KMS-11 (cell line): Measurements from ENCODE around the gene CASP14.
"Not testable (repeated sequence)": the region's sequence is repeated elsewhere in the genome, so short reads cannot be mapped to it uniquely, and the experiment has no call there.

Experiments used
- H2AFZ ChIP-seq: fragments of 200-600 bp; sonication (generic); 2 replicates; pipeline ENCODE4 v1.6.1; 2016; ENCODE audit warnings: antibody characterized with exemption, mixed run types, low read depth
- H3K27ac ChIP-seq: fragments of 200-600 bp; sonication (generic); 2 replicates; pipeline ENCODE4 v1.6.1; 2016; ENCODE audit warnings: mild to moderate bottlenecking, mixed run types
- H3K27me3 ChIP-seq: fragments of 200-600 bp; sonication (generic); 2 replicates; pipeline ENCODE4 v1.6.1; 2017; ENCODE audit warnings: mild to moderate bottlenecking, low read depth, mixed run types, moderate library complexity; ENCODE audit not compliant: insufficient read depth
- H3K36me3 ChIP-seq: fragments of 200-600 bp; sonication (generic); 2 replicates; pipeline ENCODE4 v1.6.1; 2017; ENCODE audit warnings: mild to moderate bottlenecking, mixed run types; ENCODE audit not compliant: insufficient read depth
- H3K4me1 ChIP-seq: fragments of 200-600 bp; sonication (generic); 2 replicates; pipeline ENCODE4 v1.6.1; 2016; ENCODE audit warnings: mild to moderate bottlenecking, low read depth, mixed run types; ENCODE audit not compliant: poor library complexity, severe bottlenecking
- H3K4me2 ChIP-seq: fragments of 200-600 bp; sonication (generic); 2 replicates; pipeline ENCODE4 v1.7.0; 2016; ENCODE audit warnings: mild to moderate bottlenecking, mixed run types
- H3K4me3 ChIP-seq: fragments of 200-600 bp; sonication (generic); IDR thresholded peaks from 2 replicates; pipeline ENCODE4 v1.6.1; 2017; ENCODE audit warnings: low read depth, low read length, mixed read lengths; ENCODE audit not compliant: insufficient read depth
- H3K79me2 ChIP-seq: fragments of 200-600 bp; sonication (generic); 2 replicates; pipeline ENCODE4 v1.6.1; 2016; ENCODE audit warnings: low read depth, mixed run types; ENCODE audit not compliant: insufficient read depth
- H3K9ac ChIP-seq: fragments of 200-600 bp; sonication (generic); 2 replicates; pipeline ENCODE4 v1.6.1; 2016; ENCODE audit warnings: mild to moderate bottlenecking, mixed run types
- H4K20me1 ChIP-seq: fragments of 200-600 bp; sonication (generic); 2 replicates; pipeline ENCODE4 v1.6.1; 2016; ENCODE audit warnings: mild to moderate bottlenecking, mixed run types; ENCODE audit not compliant: insufficient read depth
- TF ChIP-seq, protein P1 (sequence below): fragments of 200-600 bp; sonication (generic); conservative IDR thresholded peaks from 2 replicates; pipeline ENCODE4 v1.6.1; 2017; ENCODE audit warnings: low read depth, mild to moderate bottlenecking, antibody characterized with exemption, low read length, moderate library complexity, mixed read lengths

The CASP14 gene

DNA sequence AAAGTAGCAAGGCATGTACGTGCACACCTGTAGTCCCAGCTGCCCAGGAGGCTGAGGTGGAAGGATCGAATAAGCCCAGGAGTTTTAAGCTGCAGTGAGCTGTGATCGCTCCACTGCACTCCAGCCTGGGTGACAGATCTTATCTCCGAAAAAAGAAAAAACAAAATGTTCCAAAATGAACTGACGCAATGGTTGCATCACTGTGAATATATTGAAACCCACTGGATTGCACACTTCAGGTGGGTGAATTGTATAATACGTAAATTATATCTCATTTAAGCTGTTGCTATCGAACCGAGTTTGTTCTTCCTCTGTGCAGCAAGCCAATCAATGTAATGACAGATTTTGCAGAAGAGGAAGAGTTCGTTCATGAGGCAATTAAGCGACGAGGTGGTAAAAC, 1.6 kb upstream of the CASP14 start:
- Histone ChIP-seq H3K27ac (no peak overlapping the region), H3K79me2 (no peaks in the 10 kb centered on the region), H2AFZ (no peak overlapping the region), H3K4me2 (no peak overlapping the region), H3K4me1 (no peaks in the 10 kb centered on the region), H3K4me3 (no peak overlapping the region), H3K36me3 (no peaks in the 10 kb centered on the region), H3K27me3 (peaks cover 3% of the 10 kb centered on the region; the same call in 1 of the 2 replicates), H4K20me1 (no peaks in the 10 kb centered on the region), H3K9ac (no peak overlapping the region)
- TF ChIP-seq, protein P1, sequence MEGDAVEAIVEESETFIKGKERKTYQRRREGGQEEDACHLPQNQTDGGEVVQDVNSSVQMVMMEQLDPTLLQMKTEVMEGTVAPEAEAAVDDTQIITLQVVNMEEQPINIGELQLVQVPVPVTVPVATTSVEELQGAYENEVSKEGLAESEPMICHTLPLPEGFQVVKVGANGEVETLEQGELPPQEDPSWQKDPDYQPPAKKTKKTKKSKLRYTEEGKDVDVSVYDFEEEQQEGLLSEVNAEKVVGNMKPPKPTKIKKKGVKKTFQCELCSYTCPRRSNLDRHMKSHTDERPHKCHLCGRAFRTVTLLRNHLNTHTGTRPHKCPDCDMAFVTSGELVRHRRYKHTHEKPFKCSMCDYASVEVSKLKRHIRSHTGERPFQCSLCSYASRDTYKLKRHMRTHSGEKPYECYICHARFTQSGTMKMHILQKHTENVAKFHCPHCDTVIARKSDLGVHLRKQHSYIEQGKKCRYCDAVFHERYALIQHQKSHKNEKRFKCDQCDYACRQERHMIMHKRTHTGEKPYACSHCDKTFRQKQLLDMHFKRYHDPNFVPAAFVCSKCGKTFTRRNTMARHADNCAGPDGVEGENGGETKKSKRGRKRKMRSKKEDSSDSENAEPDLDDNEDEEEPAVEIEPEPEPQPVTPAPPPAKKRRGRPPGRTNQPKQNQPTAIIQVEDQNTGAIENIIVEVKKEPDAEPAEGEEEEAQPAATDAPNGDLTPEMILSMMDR = no peak

DNA sequence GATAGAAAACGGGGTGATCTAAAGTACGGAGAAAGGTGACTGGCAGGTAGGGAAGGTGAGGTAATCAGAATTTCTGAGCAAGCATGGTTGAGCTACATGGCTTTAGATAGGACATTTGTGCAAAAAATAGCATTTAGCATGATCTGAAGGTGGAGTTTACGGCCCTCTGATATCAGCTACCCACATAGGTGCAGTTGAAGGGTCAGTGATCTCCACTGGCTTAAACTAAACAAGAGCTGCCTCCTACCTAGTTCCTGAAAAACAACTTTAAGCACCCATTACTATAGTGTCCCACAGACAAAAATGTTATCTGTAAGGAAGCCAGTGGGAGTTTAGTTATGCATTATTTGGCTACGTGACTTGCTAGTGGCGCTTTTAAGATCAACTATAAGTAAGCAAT, 1.2 kb upstream of the CASP14 start:
- H3K4me1 ChIP-seq = no peaks in the 10 kb centered on the region
- H3K36me3 ChIP-seq = no peaks in the 10 kb centered on the region
- H3K4me2 ChIP-seq = no peak overlapping the region
- H3K79me2 ChIP-seq = no peaks in the 10 kb centered on the region
- H3K27ac ChIP-seq = no peak overlapping the region
- no peaks in the 10 kb centered on the region for H4K20me1 ChIP-seq
- H3K9ac ChIP-seq = no peak overlapping the region
- no peaks in the 10 kb centered on the region; the same call in 1 of the 2 replicates for H3K27me3 ChIP-seq
- no peak overlapping the region for H3K4me3 ChIP-seq
- TF ChIP-seq, protein P1 = no peak
- H2AFZ ChIP-seq = no peak overlapping the region

- H3K4me3 ChIP-seq = no peak overlapping the region
- peaks cover 3% of the 10 kb centered on the region; the same call in 1 of the 2 replicates for H3K27me3 ChIP-seq
- H3K4me1 ChIP-seq = no peaks in the 10 kb centered on the region
- TF ChIP-seq, protein P1 = no peak
- H2AFZ ChIP-seq = no peak overlapping the region
- H3K79me2 ChIP-seq = no peaks in the 10 kb centered on the region
- no peak overlapping the region for H3K27ac ChIP-seq
- H4K20me1 ChIP-seq = no peaks in the 10 kb centered on the region
- no peak overlapping the region for H3K9ac ChIP-seq
- no peak overlapping the region for H3K4me2 ChIP-seq
- H3K36me3 ChIP-seq = no peaks in the 10 kb centered on the region
Measured at GRCh38 chr19:15050639-15051038, 1.4 kb downstream of the CASP14 start.

- H3K79me2 ChIP-seq = no peaks in the 10 kb centered on the region
- H3K9ac ChIP-seq = no peak overlapping the region
- TF ChIP-seq, protein P1 = no peak
- no peak overlapping the region for H3K27ac ChIP-seq
- H3K4me3 ChIP-seq = no peak overlapping the region
- no peak overlapping the region for H3K4me2 ChIP-seq
- no peaks in the 10 kb centered on the region for H4K20me1 ChIP-seq
- no peaks in the 10 kb centered on the region for H3K4me1 ChIP-seq
- H3K36me3 ChIP-seq = no peaks in the 10 kb centered on the region
- H2AFZ ChIP-seq = no peak overlapping the region
- H3K27me3 ChIP-seq = peaks cover 9% of the 10 kb centered on the region
Measured at GRCh38 chr19:15062036-15062435, 12.8 kb downstream of the CASP14 start.

DNA sequence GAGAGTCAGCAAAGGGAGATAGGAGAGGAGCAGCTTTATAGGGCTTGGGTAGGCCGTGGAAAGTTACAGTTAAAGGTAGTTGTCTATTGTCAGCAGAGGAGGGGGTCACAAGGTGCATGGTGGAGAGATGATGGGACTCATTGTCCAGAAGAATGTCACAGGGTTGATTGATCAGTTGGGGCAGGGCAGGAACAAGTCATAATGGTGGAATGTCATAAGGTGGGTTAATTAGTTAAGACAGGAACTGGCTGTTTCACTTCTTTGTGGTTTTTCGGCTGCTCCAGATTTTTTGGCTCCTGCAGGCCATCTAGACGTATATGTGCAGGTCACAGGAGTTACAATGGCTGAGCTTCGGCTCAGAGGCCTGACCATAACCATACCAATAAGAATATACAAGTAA, 21.1 kb downstream of the CASP14 start:
- not testable (repeated sequence) for H3K27ac ChIP-seq, H3K79me2 ChIP-seq, H3K4me3 ChIP-seq, H3K27me3 ChIP-seq, H2AFZ ChIP-seq, H3K4me1 ChIP-seq, H3K4me2 ChIP-seq, H3K36me3 ChIP-seq, H4K20me1 ChIP-seq, H3K9ac ChIP-seq
